Activated CD4-positive, alpha-beta memory T cell treated with anti-CD3 and anti-CD28 coated beads, Interleukin-2, amount 10 ng/mL, durations not matched to agents 7 days and 5 days (primary cell): ENCODE measurements around the gene PRKCE. TPM values are rescaled to one million over a fixed set of nuclear protein-coding genes. Genes with fewer than 3 reads are reported as not detected.
"Not testable (repeated sequence)": the region's sequence is repeated elsewhere in the genome, so short reads cannot be mapped to it uniquely, and the experiment has no call there.

ENCODE experiments used
- CTCF ChIA-PET: fragments of 350-600 bp; sonication (Branson Sonifier 250); formaldehyde crosslinking; loops from one replicate; lab custom pipeline; 2021; ENCODE audit warnings: antibody characterized with exemption, inconsistent platforms; lab: Charles Lee
- POLR2A ChIA-PET: fragments of 350-600 bp; sonication (Branson Sonifier 250); formaldehyde crosslinking; loops from one replicate; lab custom pipeline; 2021; ENCODE audit warnings: antibody characterized with exemption; lab: Charles Lee
- DNase-seq: peaks from one replicate; pipeline ENCODE4 v3.0.0-alpha.2; 2020
- H3K27ac Mint-ChIP-seq: one replicate; pipeline ENCODE4 v1.8.0; 2021; ENCODE audit warnings: mild to moderate bottlenecking, mixed read lengths
- H3K27me3 Mint-ChIP-seq: one replicate; pipeline ENCODE4 v1.8.0; 2021; ENCODE audit warnings: mixed read lengths
- H3K36me3 Mint-ChIP-seq: one replicate; pipeline ENCODE4 v1.8.0; 2021; ENCODE audit warnings: low read depth, mixed read lengths
- H3K4me1 Mint-ChIP-seq: one replicate; pipeline ENCODE4 v1.8.0; 2021; ENCODE audit warnings: mixed read lengths
- H3K4me3 Mint-ChIP-seq: one replicate; pipeline ENCODE4 v1.8.0; 2021; ENCODE audit warnings: mild to moderate bottlenecking, mixed read lengths
- H3K9me3 Mint-ChIP-seq: one replicate; pipeline ENCODE4 v1.8.0; 2021; ENCODE audit warnings: mixed read lengths
- total RNA-seq, 2 experiments: library from RNA; stranded (reverse); gene quantifications; one replicate each; pipeline ENCODE4 v1.2.3, GENCODE V29; 2021

PRKCE gene
- total RNA-seq, 2 experiments from 2014 or later = 20.6 to 23.3 TPM

DNA sequence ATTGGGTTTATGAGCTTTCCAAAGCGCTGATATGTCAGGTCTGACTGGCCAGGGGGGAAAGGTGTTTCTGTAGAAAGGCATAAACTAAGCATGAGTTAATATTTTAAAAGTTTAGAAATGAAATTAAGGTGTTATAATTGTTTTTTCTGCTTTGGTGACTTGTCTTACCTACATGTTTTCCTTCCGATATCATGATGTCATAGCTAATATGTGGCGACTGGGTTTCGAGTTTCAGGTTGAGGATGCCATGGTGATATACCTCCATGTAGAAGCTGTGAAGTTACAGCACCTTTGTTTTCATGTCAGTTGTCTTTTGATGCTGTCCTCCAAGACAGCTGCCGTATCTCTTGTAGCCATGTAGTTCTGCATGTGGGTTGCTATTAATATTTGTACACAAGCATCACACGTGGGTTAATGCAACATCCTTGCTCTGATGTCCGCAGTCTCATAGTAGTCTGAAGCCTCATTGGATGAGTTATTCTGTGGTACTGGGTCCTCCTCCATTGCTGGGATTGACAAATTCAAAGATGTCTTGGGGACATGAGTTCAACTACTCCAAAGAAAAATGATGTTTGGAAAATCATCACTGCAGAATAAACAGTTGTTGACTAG is 230.6 kb downstream of the PRKCE start:
- POLR2A ChIA-PET = no interaction called here

DNA sequence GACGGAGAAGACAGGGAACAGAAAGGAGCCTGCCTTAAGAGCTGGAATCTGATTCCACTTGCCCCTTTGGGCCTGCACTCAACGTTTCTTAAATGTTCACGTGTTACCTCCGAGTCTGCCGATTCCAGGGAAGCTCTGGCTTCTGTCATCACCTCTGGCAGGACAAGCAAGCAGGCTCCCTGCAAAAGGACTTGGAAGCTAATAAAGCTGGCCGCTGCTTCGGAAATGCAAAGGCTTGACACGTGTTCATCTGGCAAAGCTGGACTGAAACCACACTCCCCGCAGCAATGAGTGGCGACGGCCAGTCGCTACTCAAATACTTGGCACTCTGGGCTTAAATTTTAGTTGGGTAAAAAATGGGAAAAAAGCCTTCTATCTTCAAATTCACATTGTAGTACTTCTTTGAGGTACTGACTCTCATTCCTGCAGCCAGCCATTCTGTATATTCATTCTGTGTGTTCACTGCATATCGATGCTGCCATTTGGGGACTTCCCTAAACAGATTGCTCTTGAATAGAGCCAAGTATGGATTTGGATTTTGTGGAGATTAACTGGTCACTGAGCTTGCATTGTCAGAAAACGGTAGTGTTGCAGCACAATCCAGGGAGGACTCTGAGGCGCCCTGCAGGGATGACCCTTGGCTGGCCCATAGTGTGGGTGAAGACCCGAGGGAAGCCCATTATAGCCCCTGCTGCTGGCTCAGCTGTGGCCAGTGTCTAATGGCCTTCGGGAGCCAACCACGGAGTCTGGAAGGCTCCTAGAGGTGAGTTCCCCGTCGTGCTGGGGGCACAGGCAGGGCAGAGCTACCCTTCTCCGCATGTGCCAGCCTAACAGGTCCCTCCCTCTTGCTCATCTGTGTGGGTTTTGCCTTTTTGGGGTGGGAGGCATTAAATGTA is 231.5 kb downstream of the PRKCE start:
- Mint-ChIP-seq H3K27ac (no peak overlapping the region), H3K4me1 (peaks cover 2% of the 10 kb centered on the region), H3K36me3 (peaks cover 5% of the 10 kb centered on the region), H3K27me3 (no peaks in the 10 kb centered on the region), H3K4me3 (no peak overlapping the region), H3K9me3 (peaks cover under 1% of the 10 kb centered on the region)
- POLR2A ChIA-PET = no interaction called here
- no peak for DNase-seq
- CTCF ChIA-PET = no interaction called here

More for the DNA sequence above, 230.6 kb downstream of the PRKCE start:
- DNase-seq = no peak
- Mint-ChIP-seq H3K9me3 (peaks cover 3% of the 10 kb centered on the region), H3K4me3 (no peak overlapping the region), H3K27ac (no peak overlapping the region), H3K27me3 (no peaks in the 10 kb centered on the region), H3K36me3 (peaks cover 8% of the 10 kb centered on the region), H3K4me1 (peaks cover 2% of the 10 kb centered on the region)
- CTCF ChIA-PET = no interaction called here

DNA sequence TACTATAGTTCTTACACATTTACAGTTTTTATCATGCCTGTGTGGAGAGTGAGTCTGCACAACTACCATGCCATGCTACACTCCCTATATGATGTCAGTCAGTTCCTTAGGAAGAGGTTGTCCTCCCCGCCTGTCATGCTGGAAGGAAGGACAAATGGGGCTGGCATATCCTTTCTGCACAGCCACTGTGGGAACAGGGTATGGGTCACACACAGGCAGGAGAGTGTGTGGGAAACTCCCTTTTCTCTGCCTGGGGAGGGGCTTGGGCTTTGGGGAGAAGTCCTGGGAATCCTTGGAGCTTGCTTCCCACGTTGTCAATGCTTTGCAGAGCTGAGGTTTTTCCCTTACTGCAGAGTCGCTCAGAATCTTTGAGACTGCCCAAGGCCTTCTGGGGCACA is 232.1 kb downstream of the PRKCE start:
- no peak overlapping the region for H3K27ac Mint-ChIP-seq
- H3K36me3 Mint-ChIP-seq = no peaks in the 10 kb centered on the region
- H3K27me3 Mint-ChIP-seq = no peaks in the 10 kb centered on the region
- ChIA-PET CTCF (no interaction called here), POLR2A (no interaction called here)
- H3K9me3 Mint-ChIP-seq = no peaks in the 10 kb centered on the region
- H3K4me3 Mint-ChIP-seq = no peak overlapping the region
- peaks cover 2% of the 10 kb centered on the region for H3K4me1 Mint-ChIP-seq
- DNase-seq = no peak

DNA sequence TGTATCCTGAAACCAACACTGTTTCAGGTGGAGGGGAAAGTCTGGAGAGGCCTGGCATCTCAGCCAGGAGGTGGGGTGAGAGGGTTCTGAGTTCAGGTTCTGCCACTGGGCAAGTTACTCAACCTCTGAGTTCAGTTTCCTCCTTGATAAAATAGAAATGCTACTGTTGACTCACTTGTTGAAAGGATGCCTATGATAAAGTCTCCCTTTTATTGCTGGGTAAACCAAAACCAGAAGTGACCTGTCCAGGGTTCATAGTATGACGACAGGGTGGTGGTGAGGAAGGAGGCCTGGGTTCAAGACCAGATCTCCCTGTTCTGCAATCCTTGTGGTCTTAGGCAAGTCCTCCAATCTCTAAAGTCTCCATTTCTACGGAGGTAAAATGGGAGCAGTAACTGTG is 232.7 kb downstream of the PRKCE start:
- Mint-ChIP-seq H3K9me3 (no peaks in the 10 kb centered on the region), H3K27ac (no peak overlapping the region), H3K4me1 (peaks cover 5% of the 10 kb centered on the region), H3K4me3 (no peak overlapping the region), H3K36me3 (no peaks in the 10 kb centered on the region), H3K27me3 (no peaks in the 10 kb centered on the region)
- ChIA-PET CTCF (no interaction called here), POLR2A (no interaction called here)
- DNase-seq = no peak

DNA sequence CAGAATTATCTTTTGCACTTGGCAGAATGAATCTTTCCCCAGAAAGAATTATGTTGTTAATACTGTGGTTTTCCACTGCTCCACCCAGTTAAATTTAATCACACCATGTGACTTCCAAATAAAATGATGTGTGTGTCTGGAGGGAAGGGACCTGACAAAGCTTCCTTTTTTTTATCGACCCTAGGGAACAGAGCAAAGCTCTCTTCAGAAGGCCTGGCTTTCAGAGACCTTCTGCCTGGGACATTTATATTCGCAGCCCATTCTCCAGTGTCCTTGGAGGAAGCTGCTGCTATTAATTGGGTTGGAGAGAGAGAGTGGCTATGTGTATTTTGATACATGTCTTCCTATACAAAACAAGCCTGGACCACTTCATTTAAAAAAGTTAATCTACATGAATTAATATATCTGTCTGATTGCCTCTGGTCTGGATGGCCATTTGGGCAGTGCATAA is 233.7 kb downstream of the PRKCE start:
- Mint-ChIP-seq H3K27me3 (no peaks in the 10 kb centered on the region), H3K4me3 (no peak overlapping the region), H3K36me3 (no peaks in the 10 kb centered on the region), H3K4me1 (peaks cover 14% of the 10 kb centered on the region), H3K27ac (no peak overlapping the region), H3K9me3 (no peaks in the 10 kb centered on the region)
- CTCF ChIA-PET = interaction anchor here (1.1 kb wide), 1 partner anchor 106 kb away, joined by 4 read pairs; no protein-coding TSS in a partner anchor
- no peak for DNase-seq
- POLR2A ChIA-PET = no interaction called here

DNA sequence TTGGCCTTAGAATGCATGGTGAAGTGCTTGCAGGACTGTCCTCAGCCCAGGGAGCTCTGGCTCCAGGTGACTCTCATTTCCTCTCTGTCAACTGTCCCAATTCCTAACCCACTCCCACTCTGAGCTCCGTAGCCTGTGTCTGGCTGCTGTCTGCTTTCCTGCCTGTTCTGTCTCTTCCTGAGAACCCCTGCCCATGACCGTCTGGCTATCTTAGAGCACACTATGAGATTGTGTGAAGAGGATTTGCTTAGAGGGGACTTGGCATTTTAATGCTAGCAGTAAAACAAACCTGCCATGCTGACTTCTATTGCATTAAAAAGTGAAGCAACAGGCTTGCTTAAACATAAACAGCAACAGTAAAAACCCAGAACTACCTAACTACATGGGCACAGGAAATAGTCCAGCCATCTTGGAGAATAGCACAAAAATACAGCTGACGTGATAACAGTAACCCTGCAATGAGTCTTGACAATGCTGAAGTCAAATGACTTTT is 234.7 kb downstream of the PRKCE start:
- H3K27ac Mint-ChIP-seq = no peak overlapping the region
- CTCF ChIA-PET = interaction anchor here (1.0 kb wide), 1 partner anchor 10 kb away, joined by 3 read pairs; no protein-coding TSS in a partner anchor

DNA sequence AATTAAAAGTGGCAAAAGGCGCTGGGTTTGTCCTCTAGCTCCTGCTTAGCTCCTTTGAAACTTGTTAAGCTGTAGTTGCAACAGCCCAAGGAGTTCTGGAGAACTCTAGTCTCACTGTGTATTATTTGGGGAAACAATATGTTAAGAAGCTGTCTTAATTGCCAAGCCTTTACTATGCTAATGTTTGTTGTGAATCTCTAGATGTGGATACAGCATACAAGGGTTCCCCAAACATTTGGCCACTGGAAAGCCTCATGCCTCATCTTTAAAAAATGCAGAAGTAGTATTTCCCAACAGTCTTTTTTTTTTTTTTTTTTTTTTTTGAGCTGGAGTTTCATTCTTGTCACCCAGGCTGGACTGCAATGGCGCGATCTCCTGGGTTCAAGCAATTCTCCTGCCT is 236.7 kb downstream of the PRKCE start:
- ChIA-PET POLR2A (no interaction called here), CTCF (interaction anchor here (0.7 kb wide), 1 partner anchor 514 kb away, joined by 3 read pairs; no protein-coding TSS in a partner anchor)
- no peaks in the 10 kb centered on the region for H3K9me3 Mint-ChIP-seq
- H3K27ac Mint-ChIP-seq = no peak overlapping the region
- peaks cover 31% of the 10 kb centered on the region for H3K4me1 Mint-ChIP-seq
- no peaks in the 10 kb centered on the region for H3K36me3 Mint-ChIP-seq
- DNase-seq = no peak
- no peaks in the 10 kb centered on the region for H3K27me3 Mint-ChIP-seq
- H3K4me3 Mint-ChIP-seq = no peak overlapping the region

More for the DNA sequence above, 234.7 kb downstream of the PRKCE start:
- Mint-ChIP-seq H3K27me3 (no peaks in the 10 kb centered on the region), H3K9me3 (no peaks in the 10 kb centered on the region), H3K4me1 (peaks cover 22% of the 10 kb centered on the region), H3K4me3 (no peak overlapping the region), H3K36me3 (no peaks in the 10 kb centered on the region)
- POLR2A ChIA-PET = no interaction called here
- no peak for DNase-seq

DNA sequence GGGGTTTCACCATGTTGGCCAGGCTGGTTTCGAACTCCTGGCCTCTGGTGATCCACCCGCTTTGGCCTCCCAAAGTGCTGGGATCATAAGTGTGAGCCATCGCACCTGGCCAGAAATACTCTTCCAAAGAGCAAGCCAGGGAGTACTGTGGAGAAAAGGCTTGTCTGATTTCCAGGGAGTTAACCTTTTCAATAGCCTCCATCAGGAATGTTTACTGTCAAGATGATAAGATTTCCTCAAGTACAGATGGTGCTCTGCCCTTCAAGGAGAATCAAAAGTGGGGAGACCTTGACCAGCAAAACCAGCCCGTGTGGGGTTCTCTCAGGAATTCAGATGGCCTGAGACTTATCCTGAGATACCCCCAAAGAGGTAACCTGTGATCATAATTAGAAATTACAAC is 237.2 kb downstream of the PRKCE start:
- no peak for DNase-seq
- no peak overlapping the region for H3K27ac Mint-ChIP-seq
- H3K4me3 Mint-ChIP-seq = no peak overlapping the region
- no peaks in the 10 kb centered on the region for H3K36me3 Mint-ChIP-seq
- no peaks in the 10 kb centered on the region for H3K27me3 Mint-ChIP-seq
- no peaks in the 10 kb centered on the region for H3K9me3 Mint-ChIP-seq
- POLR2A ChIA-PET = no interaction called here
- H3K4me1 Mint-ChIP-seq = peaks cover 31% of the 10 kb centered on the region
- CTCF ChIA-PET = no interaction called here

DNA sequence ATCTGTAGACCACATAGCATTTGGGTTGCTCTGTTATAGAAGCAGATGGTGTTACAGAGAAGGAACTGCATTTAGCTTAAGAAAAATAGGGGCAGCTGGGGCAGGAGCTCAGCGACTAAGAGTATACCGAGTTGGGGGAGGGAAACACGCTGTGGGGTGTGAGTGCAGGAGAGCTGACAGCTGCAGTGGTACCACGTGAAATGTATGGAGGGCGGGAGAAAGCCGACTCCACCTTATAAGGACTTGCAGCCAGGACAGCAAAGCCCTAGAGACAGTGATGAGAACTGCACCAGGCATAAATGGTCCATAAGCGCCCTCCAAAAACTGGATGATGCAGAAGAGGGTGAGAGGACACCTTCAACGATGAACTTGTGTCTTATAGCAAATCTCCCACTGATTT is 237.6 kb downstream of the PRKCE start:
- no peaks in the 10 kb centered on the region for H3K36me3 Mint-ChIP-seq

DNA sequence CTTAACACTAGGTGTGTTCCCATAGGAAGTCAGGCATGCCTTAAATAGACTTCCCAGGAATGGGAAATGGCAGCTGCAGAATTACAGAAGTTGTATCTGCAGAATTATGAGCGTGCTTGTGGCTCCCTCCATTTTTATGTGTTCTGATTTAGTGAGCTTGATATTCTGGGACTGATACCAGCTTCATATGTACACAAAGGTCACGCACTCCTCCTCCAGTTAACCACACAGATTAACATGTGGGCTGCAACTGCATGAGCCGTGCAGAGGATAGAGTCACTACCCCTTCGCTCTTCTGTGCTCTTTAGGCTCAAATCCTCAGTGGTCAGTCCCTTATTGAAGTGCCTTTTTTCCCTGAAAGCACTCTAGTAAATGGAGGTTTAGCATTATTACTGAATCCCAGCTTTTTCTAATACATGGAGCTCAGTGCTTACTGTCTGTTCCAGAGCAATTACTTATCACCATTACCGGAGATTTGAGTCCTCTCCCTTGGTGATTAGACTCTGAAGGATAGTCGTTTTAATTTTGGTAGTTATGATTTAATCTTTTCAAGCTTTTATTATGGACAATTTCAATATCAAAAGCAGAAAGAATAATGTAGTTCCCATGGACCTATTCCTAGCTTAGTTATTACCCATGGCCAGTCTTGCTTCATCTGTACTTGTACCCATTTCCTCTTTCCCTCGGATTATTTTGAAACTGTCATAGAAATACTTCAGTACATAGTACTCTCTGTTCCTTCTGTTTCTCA is 238.3 kb downstream of the PRKCE start:
- H3K9me3 Mint-ChIP-seq = no peaks in the 10 kb centered on the region
- CTCF ChIA-PET = interaction anchor here (1.1 to 1.4 kb wide), 3 partner anchors 14 to 30 kb away, joined by 3 to 5 read pairs (median 4); no protein-coding TSS in a partner anchor
- H3K4me1 Mint-ChIP-seq = peaks cover 31% of the 10 kb centered on the region
- DNase-seq = no peak
- H3K36me3 Mint-ChIP-seq = no peaks in the 10 kb centered on the region
- H3K27ac Mint-ChIP-seq = no peak overlapping the region
- no peak overlapping the region for H3K4me3 Mint-ChIP-seq
- POLR2A ChIA-PET = no interaction called here
- no peaks in the 10 kb centered on the region for H3K27me3 Mint-ChIP-seq

More for the DNA sequence above, 237.6 kb downstream of the PRKCE start:
- ChIA-PET CTCF (interaction anchor here (1.1 to 1.4 kb wide), 3 partner anchors 15 to 29 kb away, joined by 3 to 5 read pairs (median 4); no protein-coding TSS in a partner anchor), POLR2A (no interaction called here)
- Mint-ChIP-seq H3K4me3 (no peak overlapping the region), H3K27ac (no peak overlapping the region), H3K27me3 (no peaks in the 10 kb centered on the region), H3K4me1 (peaks cover 31% of the 10 kb centered on the region), H3K9me3 (no peaks in the 10 kb centered on the region)
- peak; percentile 25 for DNase-seq

DNA sequence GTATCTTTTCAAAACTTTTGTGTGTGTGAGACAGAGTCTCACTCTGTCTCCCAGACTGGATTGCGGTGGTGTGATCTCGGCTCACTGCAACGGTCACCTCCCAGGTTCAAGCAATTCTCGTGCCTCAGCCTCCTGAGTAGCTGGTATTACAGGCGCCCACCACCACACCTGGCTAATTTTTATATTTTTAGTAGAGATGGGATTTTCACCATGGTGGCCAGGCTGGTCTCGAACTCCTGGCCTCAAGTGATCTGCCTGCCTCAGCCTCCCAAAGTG is 238.8 kb downstream of the PRKCE start:
- H3K27ac Mint-ChIP-seq, POLR2A ChIA-PET, DNase-seq, H3K27me3 Mint-ChIP-seq, H3K9me3 Mint-ChIP-seq, H3K36me3 Mint-ChIP-seq, H3K4me3 Mint-ChIP-seq: not testable (repeated sequence)
- CTCF ChIA-PET = interaction anchor here (1.4 kb wide), 2 partner anchors 14 to 30 kb away, joined by 4 to 5 read pairs; no protein-coding TSS in a partner anchor
- H3K4me1 Mint-ChIP-seq = peaks cover 31% of the 10 kb centered on the region

DNA sequence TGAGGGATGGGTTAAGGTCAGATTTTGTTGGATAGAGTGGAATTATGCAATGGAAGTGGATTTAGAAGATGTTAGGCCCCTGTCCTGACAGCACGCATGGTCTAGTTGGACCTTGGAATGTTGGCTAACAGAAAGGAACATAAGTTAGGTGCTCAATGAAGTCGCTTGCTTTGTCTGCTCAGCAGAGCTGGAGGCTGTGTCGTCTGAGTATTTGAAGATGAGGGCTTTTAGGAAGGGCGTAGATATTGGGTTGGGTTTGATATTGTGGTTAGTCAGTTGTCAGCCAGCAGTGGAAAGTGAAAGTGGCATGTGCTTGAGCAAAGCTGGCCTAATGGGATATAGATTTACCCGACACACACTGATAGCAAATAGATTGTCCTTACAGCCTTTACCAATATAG is 239.3 kb downstream of the PRKCE start:
- Mint-ChIP-seq H3K27me3 (no peaks in the 10 kb centered on the region), H3K27ac (no peak overlapping the region), H3K9me3 (no peaks in the 10 kb centered on the region), H3K4me3 (no peak overlapping the region), H3K36me3 (no peaks in the 10 kb centered on the region), H3K4me1 (peaks cover 35% of the 10 kb centered on the region)
- ChIA-PET POLR2A (no interaction called here), CTCF (no interaction called here)
- DNase-seq = peak; percentile 23
